SK-N-SH treated with all-trans-retinoic acid at 6 μM for 48 hours (cell line): Measurements from ENCODE around the gene DNAL1.

ENCODE experiments used
- ATAC-seq: fragments of 200-7000 bp; cut with Tn5 transposase; 3 replicates; pipeline ENCODE4 v1.9.1; 2020; ENCODE audit warnings: mild to moderate bottlenecking, moderate library complexity
- ARNTL ChIP-seq: fragments of 450-650 bp; formaldehyde crosslinking; IDR thresholded peaks from 2 replicates; pipeline ENCODE4 v1.5.0; 2020; ENCODE audit warnings: low read depth, mild to moderate bottlenecking, moderate library complexity, borderline replicate concordance
- BACH2 ChIP-seq: fragments of 250-450 bp; sonication (Bioruptor Pico); IDR thresholded peaks from 2 replicates; pipeline ENCODE4 v1.9.0; 2021; ENCODE audit warnings: mild to moderate bottlenecking, borderline replicate concordance
- CSDC2 ChIP-seq: fragments of 250-450 bp; sonication (Bioruptor Pico); IDR thresholded peaks from 2 replicates; pipeline ENCODE4 v1.5.0; 2020; ENCODE audit warnings: mild to moderate bottlenecking, moderate library complexity
- CSRNP3 ChIP-seq: fragments of 250-450 bp; sonication (Bioruptor Pico); IDR thresholded peaks from 2 replicates; pipeline ENCODE4 v1.5.1; 2021; ENCODE audit warnings: mild to moderate bottlenecking, moderate library complexity
- ESRRG ChIP-seq: fragments of 250-450 bp; sonication (Bioruptor Pico); IDR thresholded peaks from 2 replicates; pipeline ENCODE4 v1.6.1; 2021; ENCODE audit warnings: mild to moderate bottlenecking
- ISL1 ChIP-seq: fragments of 250-450 bp; sonication (Bioruptor Pico); IDR thresholded peaks from 2 replicates; pipeline ENCODE4 v2.1.2; 2022; ENCODE audit warnings: mild to moderate bottlenecking, moderate library complexity
- POU6F1 ChIP-seq: fragments of 250-450 bp; sonication (Bioruptor Pico); IDR thresholded peaks from 2 replicates; pipeline ENCODE4 v1.8.0; 2021; ENCODE audit warnings: low read depth, mild to moderate bottlenecking, moderate library complexity, borderline replicate concordance
- PPARA ChIP-seq: fragments of 250-450 bp; sonication (Bioruptor Pico); IDR thresholded peaks from 2 replicates; pipeline ENCODE4 v1.5.0; 2020; ENCODE audit warnings: mild to moderate bottlenecking, borderline replicate concordance
- RARB ChIP-seq: fragments of 250-450 bp; sonication (Bioruptor Pico); IDR thresholded peaks from 2 replicates; pipeline ENCODE4 v1.8.0; 2021; ENCODE audit warnings: mild to moderate bottlenecking, moderate library complexity
- SNAI2 ChIP-seq: fragments of 250-450 bp; sonication (Bioruptor Pico); IDR thresholded peaks from 2 replicates; pipeline ENCODE4 v1.5.0; 2020; ENCODE audit warnings: mild to moderate bottlenecking, moderate library complexity
- TCF4 ChIP-seq: fragments of 250-450 bp; sonication (Bioruptor Pico); IDR thresholded peaks from 2 replicates; pipeline ENCODE4 v1.8.0; 2021; ENCODE audit warnings: mild to moderate bottlenecking, moderate library complexity, borderline replicate concordance
- ZFP3 ChIP-seq: fragments of 250-450 bp; sonication (Bioruptor Pico); IDR thresholded peaks from 2 replicates; pipeline ENCODE4 v1.5.0; 2020; ENCODE audit warnings: mild to moderate bottlenecking, moderate library complexity
- ZFP30 ChIP-seq: fragments of 450-650 bp; formaldehyde crosslinking; IDR thresholded peaks from 2 replicates; pipeline ENCODE4 v1.5.0; 2022; ENCODE audit warnings: mild to moderate bottlenecking, moderate library complexity
- ZNF565 ChIP-seq: fragments of 450-650 bp; formaldehyde crosslinking; conservative IDR thresholded peaks from 2 replicates; pipeline ENCODE4 v1.5.0; 2020; ENCODE audit warnings: low read depth, mild to moderate bottlenecking, moderate library complexity
- ZNF70 ChIP-seq: fragments of 450-650 bp; formaldehyde crosslinking; IDR thresholded peaks from 2 replicates; pipeline ENCODE4 v1.5.0; 2020; ENCODE audit warnings: mild to moderate bottlenecking, moderate library complexity
- ZNF8 ChIP-seq: fragments of 450-650 bp; formaldehyde crosslinking; IDR thresholded peaks from 2 replicates; pipeline ENCODE4 v1.5.0; 2020; ENCODE audit warnings: mild to moderate bottlenecking, moderate library complexity
- TF ChIP-seq, protein P1 (sequence below): fragments of 250-450 bp; sonication (Bioruptor Pico); IDR thresholded peaks from 2 replicates; pipeline ENCODE4 v1.8.0; 2020; ENCODE audit warnings: mild to moderate bottlenecking, moderate library complexity, borderline replicate concordance
- TF ChIP-seq, protein P2 (sequence below): fragments of 250-450 bp; sonication (Bioruptor Pico); IDR thresholded peaks from 2 replicates; pipeline ENCODE4 v1.5.0; 2020; ENCODE audit warnings: mild to moderate bottlenecking, moderate library complexity
- TF ChIP-seq, protein P3 (sequence below): fragments of 250-450 bp; sonication (Bioruptor Pico); IDR thresholded peaks from 2 replicates; pipeline ENCODE4 v1.5.1; 2020; ENCODE audit warnings: low read depth, mild to moderate bottlenecking, moderate library complexity

Gene DNAL1

GRCh38 chr14:73744874-73745529 is 100.2 kb downstream of the DNAL1 start:
- TF ChIP-seq, protein P1, sequence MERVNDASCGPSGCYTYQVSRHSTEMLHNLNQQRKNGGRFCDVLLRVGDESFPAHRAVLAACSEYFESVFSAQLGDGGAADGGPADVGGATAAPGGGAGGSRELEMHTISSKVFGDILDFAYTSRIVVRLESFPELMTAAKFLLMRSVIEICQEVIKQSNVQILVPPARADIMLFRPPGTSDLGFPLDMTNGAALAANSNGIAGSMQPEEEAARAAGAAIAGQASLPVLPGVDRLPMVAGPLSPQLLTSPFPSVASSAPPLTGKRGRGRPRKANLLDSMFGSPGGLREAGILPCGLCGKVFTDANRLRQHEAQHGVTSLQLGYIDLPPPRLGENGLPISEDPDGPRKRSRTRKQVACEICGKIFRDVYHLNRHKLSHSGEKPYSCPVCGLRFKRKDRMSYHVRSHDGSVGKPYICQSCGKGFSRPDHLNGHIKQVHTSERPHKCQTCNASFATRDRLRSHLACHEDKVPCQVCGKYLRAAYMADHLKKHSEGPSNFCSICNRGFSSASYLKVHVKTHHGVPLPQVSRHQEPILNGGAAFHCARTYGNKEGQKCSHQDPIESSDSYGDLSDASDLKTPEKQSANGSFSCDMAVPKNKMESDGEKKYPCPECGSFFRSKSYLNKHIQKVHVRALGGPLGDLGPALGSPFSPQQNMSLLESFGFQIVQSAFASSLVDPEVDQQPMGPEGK (CRISPR knock-in tag), result no peak
- TF ChIP-seq, protein P2, sequence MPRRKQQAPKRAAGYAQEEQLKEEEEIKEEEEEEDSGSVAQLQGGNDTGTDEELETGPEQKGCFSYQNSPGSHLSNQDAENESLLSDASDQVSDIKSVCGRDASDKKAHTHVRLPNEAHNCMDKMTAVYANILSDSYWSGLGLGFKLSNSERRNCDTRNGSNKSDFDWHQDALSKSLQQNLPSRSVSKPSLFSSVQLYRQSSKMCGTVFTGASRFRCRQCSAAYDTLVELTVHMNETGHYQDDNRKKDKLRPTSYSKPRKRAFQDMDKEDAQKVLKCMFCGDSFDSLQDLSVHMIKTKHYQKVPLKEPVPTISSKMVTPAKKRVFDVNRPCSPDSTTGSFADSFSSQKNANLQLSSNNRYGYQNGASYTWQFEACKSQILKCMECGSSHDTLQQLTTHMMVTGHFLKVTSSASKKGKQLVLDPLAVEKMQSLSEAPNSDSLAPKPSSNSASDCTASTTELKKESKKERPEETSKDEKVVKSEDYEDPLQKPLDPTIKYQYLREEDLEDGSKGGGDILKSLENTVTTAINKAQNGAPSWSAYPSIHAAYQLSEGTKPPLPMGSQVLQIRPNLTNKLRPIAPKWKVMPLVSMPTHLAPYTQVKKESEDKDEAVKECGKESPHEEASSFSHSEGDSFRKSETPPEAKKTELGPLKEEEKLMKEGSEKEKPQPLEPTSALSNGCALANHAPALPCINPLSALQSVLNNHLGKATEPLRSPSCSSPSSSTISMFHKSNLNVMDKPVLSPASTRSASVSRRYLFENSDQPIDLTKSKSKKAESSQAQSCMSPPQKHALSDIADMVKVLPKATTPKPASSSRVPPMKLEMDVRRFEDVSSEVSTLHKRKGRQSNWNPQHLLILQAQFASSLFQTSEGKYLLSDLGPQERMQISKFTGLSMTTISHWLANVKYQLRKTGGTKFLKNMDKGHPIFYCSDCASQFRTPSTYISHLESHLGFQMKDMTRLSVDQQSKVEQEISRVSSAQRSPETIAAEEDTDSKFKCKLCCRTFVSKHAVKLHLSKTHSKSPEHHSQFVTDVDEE (CRISPR knock-in tag), result no peak
- no peak for TF ChIP-seq PPARA
- no peak for ATAC-seq

GRCh38 chr14:73745571-73746519 is 101.1 kb downstream of the DNAL1 start:
- TF ChIP-seq, protein P2 (CRISPR knock-in tag), result no peak
- TF ChIP-seq, protein P3, sequence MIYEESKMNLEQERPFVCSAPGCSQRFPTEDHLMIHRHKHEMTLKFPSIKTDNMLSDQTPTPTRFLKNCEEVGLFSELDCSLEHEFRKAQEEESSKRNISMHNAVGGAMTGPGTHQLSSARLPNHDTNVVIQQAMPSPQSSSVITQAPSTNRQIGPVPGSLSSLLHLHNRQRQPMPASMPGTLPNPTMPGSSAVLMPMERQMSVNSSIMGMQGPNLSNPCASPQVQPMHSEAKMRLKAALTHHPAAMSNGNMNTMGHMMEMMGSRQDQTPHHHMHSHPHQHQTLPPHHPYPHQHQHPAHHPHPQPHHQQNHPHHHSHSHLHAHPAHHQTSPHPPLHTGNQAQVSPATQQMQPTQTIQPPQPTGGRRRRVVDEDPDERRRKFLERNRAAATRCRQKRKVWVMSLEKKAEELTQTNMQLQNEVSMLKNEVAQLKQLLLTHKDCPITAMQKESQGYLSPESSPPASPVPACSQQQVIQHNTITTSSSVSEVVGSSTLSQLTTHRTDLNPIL, result no peak
- TF ChIP-seq ISL1 (CRISPR knock-in tag), result peak; percentile 49
- ATAC-seq, result peak; percentile 22; the same call in 2 of the 3 replicates

- ATAC-seq, result peak; percentile 59
- no peak for TF ChIP-seq ARNTL
- no peak for TF ChIP-seq SNAI2
- no peak for TF ChIP-seq BACH2
- no peak for TF ChIP-seq ESRRG
- no peak for TF ChIP-seq PPARA
- no peak for TF ChIP-seq TCF4
- TF ChIP-seq CSDC2 (CRISPR knock-in tag), result no peak
- no peak for TF ChIP-seq POU6F1 (CRISPR knock-in tag)
- no peak for TF ChIP-seq ZFP30 (CRISPR knock-in tag)
- TF ChIP-seq ZNF8 (CRISPR knock-in tag), result no peak
- TF ChIP-seq, protein P2 (CRISPR knock-in tag), result no peak
- TF ChIP-seq ZNF565 (CRISPR knock-in tag), result no peak
- no peak for TF ChIP-seq ZFP3 (CRISPR knock-in tag)
- no peak for TF ChIP-seq CSRNP3 (CRISPR knock-in tag)
- no peak for TF ChIP-seq ZNF70 (CRISPR knock-in tag)
- TF ChIP-seq RARB, result no peak
Measured at GRCh38 chr14:73746520-73747378, 102.0 kb downstream of the DNAL1 start.
